Naive B cell (primary cell): ENCODE results near the gene CDC42EP5. TPM values are rescaled to one million over a fixed set of nuclear protein-coding genes. Genes with fewer than 3 reads are reported as not detected.

Experiments
- ATAC-seq, 2 donors: fragments of 150-1000 bp; cut with Tn5 transposase; 2 replicates each; pipeline ENCODE4 v1.10.0; 2021; ENCODE audit warnings: low read depth in 2 of 2, mild to moderate bottlenecking in 2 of 2, moderate library complexity in 2 of 2
- DNase-seq: peaks from one replicate; pipeline ENCODE4 v3.0.0; 2022
- H3K27ac Mint-ChIP-seq, 6 donors: one replicate each; pipeline ENCODE4 v1.8.0; 2020 to 2022; ENCODE audit warnings: mild to moderate bottlenecking in 6 of 6, mixed read lengths in 6 of 6, moderate library complexity in 5 of 6, inconsistent platforms in 2 of 6
- H3K27me3 Mint-ChIP-seq, 3 donors: one replicate each; pipeline ENCODE4 v1.8.0; 2021 to 2022; ENCODE audit warnings: mixed read lengths in 3 of 3, mild to moderate bottlenecking in 1 of 3
- H3K36me3 Mint-ChIP-seq, 2 donors: one replicate each; pipeline ENCODE4 v1.8.0; 2020 to 2022; ENCODE audit warnings: mixed read lengths in 2 of 2, inconsistent platforms in 1 of 2, mild to moderate bottlenecking in 1 of 2
- H3K4me1 Mint-ChIP-seq, 3 donors: one replicate each; pipeline ENCODE4 v1.8.0; 2020 to 2022; ENCODE audit warnings: mixed read lengths in 3 of 3, inconsistent platforms in 1 of 3, mild to moderate bottlenecking in 1 of 3, moderate library complexity in 1 of 3
- H3K4me3 Mint-ChIP-seq, 8 donors: one replicate each; pipeline ENCODE4 v1.8.0; 2020 to 2022; ENCODE audit warnings: mild to moderate bottlenecking in 8 of 8, mixed read lengths in 8 of 8, moderate library complexity in 8 of 8, inconsistent platforms in 2 of 8
- H3K9me3 Mint-ChIP-seq, 7 donors: one replicate each; pipeline ENCODE4 v1.8.0; 2020 to 2022; ENCODE audit warnings: mixed read lengths in 7 of 7, mild to moderate bottlenecking in 5 of 7, inconsistent platforms in 2 of 7, moderate library complexity in 1 of 7
- polyA plus RNA-seq, 6 donors: library from polyadenylated mRNA; unstranded; fragments of 300-500 nt; fragmentation: Illumina TruSeq; gene quantifications; one replicate each; pipeline ENCODE4 v1.2.3, GENCODE V29; 2021; ENCODE audit warnings: low read depth in 6 of 6

CDC42EP5 gene
- polyA plus RNA-seq, 6 donors from 2014 or later = not detected

DNA sequence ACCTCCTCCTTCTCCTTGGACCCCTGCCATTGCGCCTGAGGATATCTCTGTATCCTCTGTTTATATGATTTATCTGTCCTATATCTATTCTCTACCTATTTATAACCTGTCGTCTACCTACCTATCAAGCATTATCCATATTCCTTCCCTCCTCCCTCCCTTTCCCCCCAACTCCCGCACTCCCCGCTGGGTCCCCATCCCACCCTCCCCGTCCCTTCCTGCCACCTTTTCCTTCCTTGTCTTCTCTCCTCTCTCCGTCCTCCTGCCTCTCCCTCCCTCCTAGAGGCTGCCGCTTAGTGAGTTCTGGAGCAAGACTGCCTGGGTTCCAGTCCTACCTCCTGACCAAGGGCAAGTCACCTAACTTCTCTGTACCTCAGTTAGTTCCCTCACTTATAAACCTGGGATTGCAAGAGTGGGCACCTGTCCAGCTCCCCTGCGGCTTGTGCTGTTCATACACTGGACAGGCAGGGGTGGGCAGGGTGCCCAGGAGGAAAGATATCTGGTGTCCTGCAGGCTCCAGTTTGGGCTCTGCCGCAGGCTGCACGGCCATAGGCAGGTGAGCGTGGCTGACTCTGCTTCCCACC lies 41.7 kb downstream of the CDC42EP5 start:
- Mint-ChIP-seq H3K4me3 (peak overlapping the region in 6 of 8 donors; percentile 29 to 74 (median 64)), H3K4me1 (peaks cover 20 to 26% (median 25%) of the 10 kb centered on the region in 3 donors), H3K27me3 (peaks cover 8 to 35% (median 19%) of the 10 kb centered on the region in 3 donors), H3K36me3 (no peaks in the 10 kb centered on the region), H3K9me3 (peaks cover 0 to 2% (median 0%) of the 10 kb centered on the region in 7 donors), H3K27ac (peak overlapping the region in 2 of 6 donors; percentile 66 to 83)
- ATAC-seq = no peak
- DNase-seq = no peak

DNA sequence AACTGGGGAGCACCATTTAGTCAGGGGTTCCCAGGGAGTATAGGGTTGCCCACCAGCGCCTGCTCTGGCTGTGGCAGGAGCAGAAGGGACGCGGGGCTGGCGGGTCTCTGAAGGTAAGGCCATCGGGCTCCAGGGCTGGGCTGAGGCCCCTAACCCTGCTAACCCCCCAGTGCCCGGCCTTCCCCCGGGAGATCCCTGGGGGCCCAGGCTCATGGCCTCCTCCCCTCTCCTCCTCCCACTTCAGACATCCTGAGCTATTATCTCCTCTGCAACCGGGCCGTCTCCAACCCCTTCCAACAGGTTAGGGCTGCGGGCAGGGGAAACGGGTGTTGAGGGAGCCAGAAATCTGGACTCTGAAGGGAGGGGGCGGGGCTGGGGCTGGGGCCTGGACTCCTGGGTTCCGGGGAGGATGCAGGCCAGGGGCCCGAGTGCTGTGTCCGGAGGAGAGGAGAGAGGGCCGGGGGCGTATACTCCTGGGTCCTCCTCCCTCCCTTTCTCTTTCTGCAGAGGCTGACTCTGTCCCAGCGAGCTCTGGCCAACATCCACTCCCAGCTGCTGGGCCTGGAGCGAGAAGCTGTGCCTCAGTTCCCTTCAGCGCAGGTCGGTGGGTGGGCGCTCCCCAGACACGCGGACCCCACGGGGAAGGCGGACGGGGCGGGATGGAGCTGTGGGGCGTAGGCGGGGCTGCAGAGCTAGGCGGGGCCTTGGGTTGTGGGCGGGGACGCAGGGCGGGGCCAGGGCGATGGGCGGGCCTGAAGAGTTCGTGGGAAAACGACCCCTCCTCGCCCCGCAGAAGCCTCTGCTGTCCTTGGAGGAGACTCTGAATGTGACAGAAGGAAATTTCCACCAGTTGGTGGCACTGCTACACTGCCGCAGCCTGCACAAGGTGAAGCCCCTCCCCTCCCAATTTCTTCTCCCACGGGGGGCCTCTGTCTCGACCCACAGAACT lies 42.5 kb downstream of the CDC42EP5 start:
- H3K27me3 Mint-ChIP-seq = peaks cover 14 to 40% (median 21%) of the 10 kb centered on the region in 3 donors
- peak; percentile 24 for DNase-seq
- H3K4me3 Mint-ChIP-seq = peak overlapping the region in 7 of 8 donors; percentile 29 to 74 (median 57)
- H3K4me1 Mint-ChIP-seq = peaks cover 17 to 26% (median 25%) of the 10 kb centered on the region in 3 donors
- no peaks in the 10 kb centered on the region for H3K36me3 Mint-ChIP-seq
- peak overlapping the region in 2 of 6 donors; percentile 66 to 83 for H3K27ac Mint-ChIP-seq
- ATAC-seq = peak; percentile 81 to 88
- peaks cover 0 to 2% (median 0%) of the 10 kb centered on the region in 7 donors for H3K9me3 Mint-ChIP-seq

DNA sequence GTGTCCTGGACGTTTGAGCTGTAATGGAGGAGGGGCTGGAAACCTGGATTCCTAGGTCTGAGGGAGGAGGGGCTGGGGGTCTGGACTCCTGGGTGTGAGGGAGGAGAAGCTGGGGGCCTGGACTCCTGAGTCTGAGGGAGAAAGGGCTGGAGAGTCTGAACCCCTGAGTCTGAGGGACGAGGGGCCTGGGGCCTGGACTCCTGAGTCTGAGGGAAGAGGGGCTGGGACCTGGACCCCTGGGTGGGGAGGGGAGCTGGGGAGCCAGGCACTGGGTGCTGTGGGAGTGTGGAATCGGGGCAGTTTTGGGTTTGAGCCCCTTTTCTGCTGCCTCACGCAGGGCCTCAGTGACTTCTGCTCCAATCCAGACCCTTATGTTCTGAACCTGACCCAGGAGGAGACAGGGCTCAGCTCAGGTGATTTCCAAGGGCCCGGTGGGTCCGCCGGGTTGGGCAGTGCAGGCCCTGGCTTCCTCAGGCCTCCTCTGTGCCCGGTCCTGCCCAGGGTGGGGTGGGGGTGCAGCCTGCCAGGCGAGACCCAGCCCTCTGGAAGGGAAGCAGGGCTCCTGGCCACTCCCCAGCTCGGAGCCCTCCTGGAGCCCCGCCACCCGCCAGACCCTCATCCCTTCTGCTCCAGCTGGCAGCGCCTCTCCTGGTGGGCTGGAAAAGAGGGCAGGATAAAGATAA lies 43.4 kb downstream of the CDC42EP5 start:
- peak overlapping the region in 4 of 8 donors; percentile 4 to 82 (median 51) for H3K4me3 Mint-ChIP-seq
- no peaks in the 10 kb centered on the region for H3K36me3 Mint-ChIP-seq
- H3K9me3 Mint-ChIP-seq = peaks cover 0 to 2% (median 0%) of the 10 kb centered on the region in 7 donors
- peaks cover 14 to 49% (median 21%) of the 10 kb centered on the region in 3 donors for H3K27me3 Mint-ChIP-seq
- H3K27ac Mint-ChIP-seq = no peak overlapping the region
- ATAC-seq (no peak), DNase-seq (no peak)
- H3K4me1 Mint-ChIP-seq = peaks cover 17 to 28% (median 21%) of the 10 kb centered on the region in 3 donors

DNA sequence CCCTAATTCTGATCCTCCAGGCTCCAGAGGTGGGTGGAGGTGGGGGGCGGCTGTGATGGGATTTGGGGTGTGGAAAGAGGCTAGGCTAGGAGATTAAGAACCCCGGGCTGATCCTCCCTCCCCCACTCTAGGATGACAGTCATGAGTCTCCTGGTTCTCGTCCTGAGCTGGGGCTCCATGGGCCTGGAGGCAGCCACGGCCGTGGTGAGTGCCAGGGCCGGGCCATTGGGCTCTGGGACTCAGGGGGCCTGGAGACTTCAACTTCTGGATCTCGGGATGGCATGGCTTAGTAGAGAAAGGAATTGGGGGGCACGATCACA lies 44.0 kb downstream of the CDC42EP5 start:
- peaks cover 0 to 2% (median 0%) of the 10 kb centered on the region in 7 donors for H3K9me3 Mint-ChIP-seq
- peak overlapping the region in 3 of 8 donors; percentile 32 to 82 (median 51) for H3K4me3 Mint-ChIP-seq
- no peak overlapping the region for H3K27ac Mint-ChIP-seq
- DNase-seq (no peak), ATAC-seq (no peak)
- H3K27me3 Mint-ChIP-seq = peaks cover 14 to 54% (median 21%) of the 10 kb centered on the region in 3 donors
- H3K36me3 Mint-ChIP-seq = no peaks in the 10 kb centered on the region
- peaks cover 15 to 23% (median 16%) of the 10 kb centered on the region in 3 donors for H3K4me1 Mint-ChIP-seq

DNA sequence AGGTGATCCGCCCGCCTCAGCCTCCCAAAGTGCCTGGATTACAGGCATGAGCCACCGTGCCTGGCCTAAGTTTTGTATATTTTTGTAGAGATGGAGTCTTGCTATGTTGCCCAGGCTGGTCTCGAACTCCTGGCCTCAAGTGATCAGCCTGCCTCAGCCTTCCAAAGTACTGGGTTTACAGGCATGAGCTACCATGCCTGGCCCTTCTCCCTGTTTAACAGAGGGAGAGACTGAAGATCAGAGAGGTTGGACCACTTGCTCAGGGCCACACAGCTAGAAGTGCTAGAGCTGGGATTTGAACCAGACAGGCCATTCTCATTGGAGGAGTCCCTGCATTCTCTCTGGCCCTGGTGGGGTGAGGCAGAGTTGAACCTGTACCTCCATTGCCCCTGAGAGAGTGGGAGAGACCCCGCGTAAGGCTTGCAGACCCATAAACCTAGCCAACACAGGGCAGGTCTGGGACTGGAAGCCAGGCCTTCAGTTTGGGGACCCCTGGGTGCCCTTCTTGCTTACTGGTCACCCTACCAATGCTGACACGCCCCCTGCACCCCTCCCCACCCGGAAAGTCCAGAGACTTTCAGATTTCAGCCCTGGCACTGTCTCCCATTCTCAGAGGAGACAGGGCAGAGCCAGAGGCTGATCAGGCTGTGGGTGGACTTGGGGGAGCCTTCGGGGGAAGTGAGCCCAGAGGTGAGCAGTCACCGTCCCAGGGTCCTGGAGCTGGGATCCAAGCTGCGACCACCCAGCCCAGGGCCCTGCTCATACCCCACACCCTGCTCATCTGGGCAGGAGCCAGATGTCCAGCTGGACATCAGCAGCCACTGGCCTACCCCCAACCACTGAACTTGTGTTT lies 44.5 kb downstream of the CDC42EP5 start:
- DNase-seq = no peak
- Mint-ChIP-seq H3K4me3 (no peak overlapping the region), H3K4me1 (peaks cover 12 to 19% (median 13%) of the 10 kb centered on the region in 3 donors)

DNA sequence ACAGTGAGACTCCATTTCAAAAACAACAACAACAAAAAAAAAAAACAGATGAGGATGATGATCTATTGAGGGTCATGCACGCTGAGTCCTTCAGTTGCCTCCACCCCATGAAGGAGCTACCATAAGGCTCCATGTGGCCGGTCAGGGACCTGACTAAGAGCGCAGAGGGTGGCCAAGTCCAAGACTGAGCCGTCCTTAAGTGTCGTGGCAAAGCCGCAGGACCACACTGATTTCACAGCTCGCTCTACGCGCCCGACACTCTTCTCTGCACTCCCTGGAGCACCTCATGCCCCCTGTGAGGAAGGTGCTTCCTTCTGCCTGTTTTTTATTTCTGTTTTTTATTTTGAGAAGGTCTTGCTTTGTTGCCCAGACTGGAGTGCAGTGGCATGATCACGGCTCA lies 45.5 kb downstream of the CDC42EP5 start:
- Mint-ChIP-seq H3K27ac (no peak overlapping the region), H3K27me3 (peaks cover 19 to 69% (median 35%) of the 10 kb centered on the region in 3 donors)

More for the DNA sequence above, 44.5 kb downstream of the CDC42EP5 start:
- H3K9me3 Mint-ChIP-seq = peaks cover 0 to 3% (median 0%) of the 10 kb centered on the region in 7 donors
- no peak for ATAC-seq
- H3K27ac Mint-ChIP-seq = no peak overlapping the region
- no peaks in the 10 kb centered on the region for H3K36me3 Mint-ChIP-seq
- peaks cover 17 to 60% (median 25%) of the 10 kb centered on the region in 3 donors for H3K27me3 Mint-ChIP-seq

DNA sequence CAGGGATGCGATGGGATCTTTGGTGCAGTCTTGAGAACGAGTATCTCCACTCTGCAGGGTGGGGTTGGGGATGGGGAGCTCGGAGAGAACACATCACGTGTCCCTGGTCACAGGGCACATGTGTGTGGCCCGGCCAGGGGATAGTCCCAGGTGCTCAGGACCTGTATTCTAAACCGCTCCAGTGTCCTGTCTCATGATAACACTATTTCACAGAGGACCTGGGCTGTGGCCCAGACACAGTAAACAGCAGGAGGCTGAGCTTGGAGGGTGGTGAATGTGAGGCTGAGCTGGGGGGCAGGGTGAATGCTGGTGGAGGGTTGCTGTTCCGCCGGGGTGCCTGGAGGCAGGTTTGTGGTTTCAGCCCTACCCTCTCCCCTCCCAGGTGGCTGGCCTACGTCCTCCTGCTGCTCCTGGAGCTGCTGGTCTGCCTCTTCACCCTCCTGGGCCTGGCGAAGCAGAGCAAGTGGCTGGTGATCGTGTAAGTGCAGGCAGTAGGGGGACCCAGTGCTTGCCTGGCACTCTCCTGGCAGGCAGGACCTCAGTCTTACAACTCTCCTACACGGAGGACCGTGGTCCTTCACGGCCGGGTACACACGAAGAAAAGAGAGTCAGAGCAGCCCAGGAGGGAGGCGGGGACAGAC lies 46.7 kb downstream of the CDC42EP5 start:
- Mint-ChIP-seq H3K36me3 (no peaks in the 10 kb centered on the region), H3K27me3 (peaks cover 19 to 71% (median 36%) of the 10 kb centered on the region in 3 donors), H3K4me1 (peaks cover 10 to 18% (median 15%) of the 10 kb centered on the region in 3 donors), H3K9me3 (peaks cover 0 to 3% (median 0%) of the 10 kb centered on the region in 7 donors), H3K4me3 (no peak overlapping the region), H3K27ac (peak overlapping the region in 1 of 6 donors; percentile 26)
- DNase-seq (no peak), ATAC-seq (no peak)

More for the DNA sequence above, 45.5 kb downstream of the CDC42EP5 start:
- Mint-ChIP-seq H3K4me1 (peaks cover 12 to 19% (median 16%) of the 10 kb centered on the region in 3 donors), H3K36me3 (no peaks in the 10 kb centered on the region), H3K9me3 (peaks cover 0 to 3% (median 0%) of the 10 kb centered on the region in 7 donors), H3K4me3 (no peak overlapping the region)
- DNase-seq (no peak), ATAC-seq (no peak)

DNA sequence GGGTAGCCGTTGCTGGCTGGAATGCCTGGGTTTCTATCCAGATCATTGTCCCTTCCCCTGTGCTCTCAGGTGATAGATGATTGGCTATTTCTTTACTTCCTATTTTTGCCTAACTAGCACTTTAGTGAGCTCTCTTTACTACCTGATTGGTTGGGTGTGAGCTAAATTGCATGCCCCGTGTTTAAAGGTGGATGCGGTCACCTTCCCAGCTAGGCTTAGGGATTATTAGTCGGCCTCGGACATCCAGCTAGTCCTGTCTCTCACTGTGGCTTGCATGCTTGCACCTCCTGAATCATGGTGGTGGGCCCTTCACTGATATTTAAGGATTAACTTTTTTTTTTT lies 47.7 kb downstream of the CDC42EP5 start:
- Mint-ChIP-seq H3K4me1 (peaks cover 4 to 12% (median 10%) of the 10 kb centered on the region in 3 donors), H3K36me3 (no peaks in the 10 kb centered on the region), H3K27me3 (peaks cover 14 to 70% (median 36%) of the 10 kb centered on the region in 3 donors)

DNA sequence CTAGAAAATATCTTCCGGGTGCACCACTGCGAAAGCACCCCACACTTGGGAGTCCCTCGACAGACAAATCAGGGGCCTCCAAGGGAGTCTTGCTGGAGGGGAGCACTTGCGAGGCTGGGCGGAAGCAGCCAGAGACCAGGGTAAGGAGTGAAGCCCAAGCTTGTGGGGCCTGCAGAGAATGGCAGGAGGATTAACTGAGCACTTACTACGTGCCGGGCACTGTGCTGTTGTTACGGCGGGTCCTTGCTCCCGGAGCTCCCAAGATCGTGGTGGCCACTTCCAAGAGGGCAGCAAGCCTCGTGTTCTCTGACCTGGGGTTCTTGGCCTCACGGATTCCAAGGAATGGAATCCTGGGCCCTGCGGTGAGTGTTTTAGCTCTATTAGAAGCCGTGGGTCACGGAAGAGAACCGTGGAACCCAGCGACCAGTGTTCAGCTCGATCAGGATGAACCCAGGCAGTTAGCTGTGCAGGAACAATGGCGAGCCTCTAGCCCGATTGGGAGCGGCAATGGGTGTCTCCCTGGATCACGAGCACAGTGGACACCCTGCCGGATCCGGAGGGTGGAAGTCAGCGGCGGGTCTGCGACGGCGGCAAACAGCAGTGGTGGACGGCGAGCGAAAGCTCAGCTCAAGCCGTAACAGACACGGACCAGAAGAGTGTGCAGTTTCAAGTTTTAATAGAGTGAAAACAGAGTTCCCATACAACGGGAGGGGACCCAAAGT lies 48.3 kb downstream of the CDC42EP5 start:
- peaks cover 15 to 70% (median 36%) of the 10 kb centered on the region in 3 donors for H3K27me3 Mint-ChIP-seq
- peak overlapping the region in 3 of 8 donors; percentile 3 to 40 (median 9) for H3K4me3 Mint-ChIP-seq
- H3K4me1 Mint-ChIP-seq = peaks cover 2 to 10% (median 7%) of the 10 kb centered on the region in 3 donors
- peaks cover 0 to 3% (median 0%) of the 10 kb centered on the region in 7 donors for H3K9me3 Mint-ChIP-seq
- H3K27ac Mint-ChIP-seq = no peak overlapping the region
- DNase-seq (no peak), ATAC-seq (no peak)
- H3K36me3 Mint-ChIP-seq = no peaks in the 10 kb centered on the region

More for the DNA sequence above, 47.7 kb downstream of the CDC42EP5 start:
- peaks cover 0 to 3% (median 0%) of the 10 kb centered on the region in 7 donors for H3K9me3 Mint-ChIP-seq
- DNase-seq (no peak), ATAC-seq (no peak)
- no peak overlapping the region for H3K4me3 Mint-ChIP-seq
- no peak overlapping the region for H3K27ac Mint-ChIP-seq

DNA sequence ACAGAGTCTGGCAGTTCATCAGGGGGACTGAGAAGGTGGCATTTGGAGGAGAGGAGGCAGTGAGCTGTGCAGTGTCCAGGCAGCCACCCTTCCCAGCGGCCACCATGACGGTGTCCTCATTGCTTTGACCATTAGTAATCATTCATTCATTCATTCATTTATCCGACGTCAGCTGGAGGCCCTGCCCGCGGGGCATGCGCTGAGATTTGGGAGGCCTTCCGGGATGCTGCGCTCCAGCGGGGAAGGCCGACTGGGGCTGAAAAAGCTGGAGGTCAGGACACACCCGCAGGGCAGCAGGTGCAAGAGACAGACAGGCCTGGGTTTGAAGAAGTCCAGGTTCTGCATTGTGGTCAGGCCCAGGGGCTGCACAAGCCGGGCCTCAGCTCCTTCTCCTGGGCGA lies 48.9 kb downstream of the CDC42EP5 start:
- peaks cover 0 to 7% (median 7%) of the 10 kb centered on the region in 3 donors for H3K4me1 Mint-ChIP-seq

DNA sequence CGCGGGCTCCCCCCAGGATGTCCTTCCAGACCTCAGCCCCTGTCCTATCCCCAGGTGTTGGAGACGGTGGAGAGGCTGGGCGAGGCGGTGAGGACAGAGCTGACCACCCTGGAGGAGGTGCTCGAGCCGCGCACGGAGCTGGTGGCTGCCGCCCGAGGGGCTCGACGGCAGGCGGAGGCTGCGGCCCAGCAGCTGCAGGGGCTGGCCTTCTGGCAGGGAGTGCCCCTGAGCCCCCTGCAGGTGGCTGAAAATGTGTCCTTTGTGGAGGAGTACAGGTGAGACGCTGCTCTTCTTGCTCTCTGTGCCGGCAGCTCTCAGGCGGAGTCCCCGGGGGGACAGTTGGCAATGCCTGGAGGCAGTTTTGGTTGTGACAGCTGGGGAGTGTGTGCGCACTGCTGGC lies 51.0 kb downstream of the CDC42EP5 start:
- peaks cover 13 to 21% (median 15%) of the 10 kb centered on the region in 3 donors for H3K4me1 Mint-ChIP-seq
- ATAC-seq = no peak
- H3K27ac Mint-ChIP-seq = no peak overlapping the region
- peaks cover 0 to 5% of the 10 kb centered on the region in 2 donors for H3K36me3 Mint-ChIP-seq
- DNase-seq = no peak
- H3K27me3 Mint-ChIP-seq = peaks cover 27 to 74% (median 39%) of the 10 kb centered on the region in 3 donors
- peaks cover 0 to 3% (median 0%) of the 10 kb centered on the region in 7 donors for H3K9me3 Mint-ChIP-seq
- no peak overlapping the region for H3K4me3 Mint-ChIP-seq

More for the DNA sequence above, 48.9 kb downstream of the CDC42EP5 start:
- Mint-ChIP-seq H3K27ac (no peak overlapping the region), H3K9me3 (peaks cover 0 to 3% (median 0%) of the 10 kb centered on the region in 7 donors), H3K36me3 (no peaks in the 10 kb centered on the region), H3K4me3 (no peak overlapping the region), H3K27me3 (peaks cover 16 to 69% (median 30%) of the 10 kb centered on the region in 3 donors)
- DNase-seq = no peak
- ATAC-seq = no peak
